ENCODE measurements around the gene CYTH1. TPM values are rescaled to one million over a fixed set of nuclear protein-coding genes. Genes with fewer than 3 reads are reported as not detected.
A peak's percentile ranks its signal among the peaks of the same experiment; 100 is the strongest.

CYTH1 gene
- total and polyA plus RNA-seq, 10 of the 15 experiments (the other 5 are each of a cell fraction or from before 2014, with no cell fraction given) = 6.6 to 188 (median 145) TPM

DNA sequence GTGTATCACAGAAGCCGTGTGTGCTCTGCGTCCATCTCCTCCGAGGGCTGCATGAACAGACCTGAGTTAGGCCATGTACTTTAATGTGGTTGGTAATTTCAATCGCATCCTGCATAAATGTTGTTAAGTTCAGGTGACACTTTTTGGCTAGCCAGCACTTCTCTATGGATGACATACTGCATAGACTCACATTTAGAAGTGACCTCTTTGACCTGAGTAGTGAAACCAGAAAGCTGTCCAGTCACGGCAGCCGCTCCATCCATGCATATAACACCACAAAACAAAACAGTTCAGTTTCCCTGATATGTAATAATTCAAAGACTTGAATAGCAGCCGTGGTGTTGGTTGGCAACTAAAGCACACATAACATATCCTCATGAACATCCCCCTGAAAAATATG is 94.1 kb downstream of the CYTH1 start:
- BruUV-seq (replicated peaks) = no TSS peak
- intact Hi-C loops (cut with micrococcal nuclease; ENCODE audit: unreplicated experiment) (loop anchor here (1.0 kb wide), 1 partner anchor 18 kb away; no protein-coding TSS in a partner anchor), in situ Hi-C loops (cut with MboI) (no loop called here)
- Histone ChIP-seq H3K9ac (ENCODE audit: control insufficient read depth, insufficient read depth, low read length) (no peak overlapping the region), H3K27ac (ENCODE audit: control insufficient read depth, insufficient read depth) (peak overlapping the region; percentile 55), H3K27me3 (replicated peaks in 1 of 2; ENCODE audit: control insufficient read depth in 2 of 2, insufficient read depth in 2 of 2, low read length in 1 of 2) (no peaks in the 10 kb centered on the region), H3K4me2 (ENCODE audit: control insufficient read depth, insufficient read depth) (no peak overlapping the region), H4K20me1 (ENCODE audit: control insufficient read depth, insufficient read depth) (no peaks in the 10 kb centered on the region), H2AFZ (ENCODE audit: control insufficient read depth, low read depth, low read length) (no peak overlapping the region), H3K4me3 (no peak overlapping the region), H3K9me3 (replicated peaks; ENCODE audit: control insufficient read depth, insufficient read depth, low read length) (no peaks in the 10 kb centered on the region), H3K79me2 (ENCODE audit: control insufficient read depth, insufficient read depth, low read length) (peaks cover 21% of the 10 kb centered on the region), H3K4me1 (ENCODE audit: control insufficient read depth, insufficient read depth, low read length) (peaks cover 21% of the 10 kb centered on the region), H3K36me3 (ENCODE audit: control insufficient read depth in 2 of 2, insufficient read depth in 2 of 2, low read length in 1 of 2) (peaks cover 25 to 78% of the 10 kb centered on the region in 2 experiments)
- ChIA-PET RAD21 (ENCODE audit: unreplicated experiment) (no interaction called here), SMC1A (ENCODE audit: uncharacterized antibody, unreplicated experiment) (interaction anchor here (1.3 to 1.5 kb wide), 2 partner anchors 17 to 47 kb away, joined by 3 to 4 read pairs; no protein-coding TSS in a partner anchor), CTCF (no interaction called here), POLR2A (no interaction called here)
- ATAC-seq = peak; percentile 91
- DNase-seq (ENCODE audit: low read depth, low spot score) = no peak
- 90% methylated on average over 7 of the region's 7 CpGs for WGBS (ENCODE audit: insufficient coverage, insufficient replicate concordance, low lambda C conversion rate, missing lambda C conversion rate)
- no peak for FAIRE-seq
- TF ChIP-seq, protein P1, sequence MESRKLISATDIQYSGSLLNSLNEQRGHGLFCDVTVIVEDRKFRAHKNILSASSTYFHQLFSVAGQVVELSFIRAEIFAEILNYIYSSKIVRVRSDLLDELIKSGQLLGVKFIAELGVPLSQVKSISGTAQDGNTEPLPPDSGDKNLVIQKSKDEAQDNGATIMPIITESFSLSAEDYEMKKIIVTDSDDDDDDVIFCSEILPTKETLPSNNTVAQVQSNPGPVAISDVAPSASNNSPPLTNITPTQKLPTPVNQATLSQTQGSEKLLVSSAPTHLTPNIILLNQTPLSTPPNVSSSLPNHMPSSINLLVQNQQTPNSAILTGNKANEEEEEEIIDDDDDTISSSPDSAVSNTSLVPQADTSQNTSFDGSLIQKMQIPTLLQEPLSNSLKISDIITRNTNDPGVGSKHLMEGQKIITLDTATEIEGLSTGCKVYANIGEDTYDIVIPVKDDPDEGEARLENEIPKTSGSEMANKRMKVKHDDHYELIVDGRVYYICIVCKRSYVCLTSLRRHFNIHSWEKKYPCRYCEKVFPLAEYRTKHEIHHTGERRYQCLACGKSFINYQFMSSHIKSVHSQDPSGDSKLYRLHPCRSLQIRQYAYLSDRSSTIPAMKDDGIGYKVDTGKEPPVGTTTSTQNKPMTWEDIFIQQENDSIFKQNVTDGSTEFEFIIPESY (IDR thresholded peaks at IDR 0.05) = no peak
- TF ChIP-seq, protein P2, sequence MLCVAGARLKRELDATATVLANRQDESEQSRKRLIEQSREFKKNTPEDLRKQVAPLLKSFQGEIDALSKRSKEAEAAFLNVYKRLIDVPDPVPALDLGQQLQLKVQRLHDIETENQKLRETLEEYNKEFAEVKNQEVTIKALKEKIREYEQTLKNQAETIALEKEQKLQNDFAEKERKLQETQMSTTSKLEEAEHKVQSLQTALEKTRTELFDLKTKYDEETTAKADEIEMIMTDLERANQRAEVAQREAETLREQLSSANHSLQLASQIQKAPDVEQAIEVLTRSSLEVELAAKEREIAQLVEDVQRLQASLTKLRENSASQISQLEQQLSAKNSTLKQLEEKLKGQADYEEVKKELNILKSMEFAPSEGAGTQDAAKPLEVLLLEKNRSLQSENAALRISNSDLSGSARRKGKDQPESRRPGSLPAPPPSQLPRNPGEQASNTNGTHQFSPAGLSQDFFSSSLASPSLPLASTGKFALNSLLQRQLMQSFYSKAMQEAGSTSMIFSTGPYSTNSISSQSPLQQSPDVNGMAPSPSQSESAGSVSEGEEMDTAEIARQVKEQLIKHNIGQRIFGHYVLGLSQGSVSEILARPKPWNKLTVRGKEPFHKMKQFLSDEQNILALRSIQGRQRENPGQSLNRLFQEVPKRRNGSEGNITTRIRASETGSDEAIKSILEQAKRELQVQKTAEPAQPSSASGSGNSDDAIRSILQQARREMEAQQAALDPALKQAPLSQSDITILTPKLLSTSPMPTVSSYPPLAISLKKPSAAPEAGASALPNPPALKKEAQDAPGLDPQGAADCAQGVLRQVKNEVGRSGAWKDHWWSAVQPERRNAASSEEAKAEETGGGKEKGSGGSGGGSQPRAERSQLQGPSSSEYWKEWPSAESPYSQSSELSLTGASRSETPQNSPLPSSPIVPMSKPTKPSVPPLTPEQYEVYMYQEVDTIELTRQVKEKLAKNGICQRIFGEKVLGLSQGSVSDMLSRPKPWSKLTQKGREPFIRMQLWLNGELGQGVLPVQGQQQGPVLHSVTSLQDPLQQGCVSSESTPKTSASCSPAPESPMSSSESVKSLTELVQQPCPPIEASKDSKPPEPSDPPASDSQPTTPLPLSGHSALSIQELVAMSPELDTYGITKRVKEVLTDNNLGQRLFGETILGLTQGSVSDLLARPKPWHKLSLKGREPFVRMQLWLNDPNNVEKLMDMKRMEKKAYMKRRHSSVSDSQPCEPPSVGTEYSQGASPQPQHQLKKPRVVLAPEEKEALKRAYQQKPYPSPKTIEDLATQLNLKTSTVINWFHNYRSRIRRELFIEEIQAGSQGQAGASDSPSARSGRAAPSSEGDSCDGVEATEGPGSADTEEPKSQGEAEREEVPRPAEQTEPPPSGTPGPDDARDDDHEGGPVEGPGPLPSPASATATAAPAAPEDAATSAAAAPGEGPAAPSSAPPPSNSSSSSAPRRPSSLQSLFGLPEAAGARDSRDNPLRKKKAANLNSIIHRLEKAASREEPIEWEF (IDR thresholded peaks at IDR 0.05; ENCODE audit: insufficient replicate concordance, low read depth, low read length) = no peak
- TF ChIP-seq, protein P3, sequence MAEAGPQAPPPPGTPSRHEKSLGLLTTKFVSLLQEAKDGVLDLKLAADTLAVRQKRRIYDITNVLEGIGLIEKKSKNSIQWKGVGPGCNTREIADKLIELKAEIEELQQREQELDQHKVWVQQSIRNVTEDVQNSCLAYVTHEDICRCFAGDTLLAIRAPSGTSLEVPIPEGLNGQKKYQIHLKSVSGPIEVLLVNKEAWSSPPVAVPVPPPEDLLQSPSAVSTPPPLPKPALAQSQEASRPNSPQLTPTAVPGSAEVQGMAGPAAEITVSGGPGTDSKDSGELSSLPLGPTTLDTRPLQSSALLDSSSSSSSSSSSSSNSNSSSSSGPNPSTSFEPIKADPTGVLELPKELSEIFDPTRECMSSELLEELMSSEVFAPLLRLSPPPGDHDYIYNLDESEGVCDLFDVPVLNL (IDR thresholded peaks at IDR 0.05; ENCODE audit: low read depth, low read length) = no peak
- peak; percentile 77 for TF ChIP-seq ATF7 (IDR thresholded peaks at IDR 0.05; ENCODE audit: low read depth)
- TF ChIP-seq HDAC2 (IDR thresholded peaks at IDR 0.05) = no peak
- TF ChIP-seq BCL11A (IDR thresholded peaks at IDR 0.05; ENCODE audit: low read depth, low read length) = no peak
- peak; percentile 74; the same call in 1 of the 2 replicates for TF ChIP-seq ZBED1 (IDR thresholded peaks at IDR 0.05; ENCODE audit: borderline replicate concordance)
- peak in 1 of 2 experiments; percentile 40; a peak in 1 of 4 replicates for TF ChIP-seq IKZF2 (IDR thresholded peaks at IDR 0.05)
- TF ChIP-seq SREBF1 (IDR thresholded peaks at IDR 0.05; ENCODE audit: low read length) = no peak
- TF ChIP-seq LARP7 (IDR thresholded peaks at IDR 0.05) = no peak
- TF ChIP-seq FOS (IDR thresholded peaks at IDR 0.05; ENCODE audit: borderline replicate concordance, extremely low read depth, insufficient read length) = no peak
- no peak for TF ChIP-seq KLF5 (IDR thresholded peaks at IDR 0.05; ENCODE audit: partially characterized antibody)
- no peak for TF ChIP-seq PML (IDR thresholded peaks at IDR 0.05; ENCODE audit: low read length)
- peak; percentile 57; the same call in 1 of the 3 replicates for TF ChIP-seq POU2F2 (IDR thresholded peaks at IDR 0.05; ENCODE audit: borderline replicate concordance, low read depth, low read length)
- TF ChIP-seq SMAD5 (IDR thresholded peaks at IDR 0.05; ENCODE audit: low read depth) = no peak
- no peak for TF ChIP-seq DPF2 (IDR thresholded peaks at IDR 0.05)
- TF ChIP-seq CHD4 (IDR thresholded peaks at IDR 0.05) = no peak
- TF ChIP-seq POLR2AphosphoS2 (IDR thresholded peaks at IDR 0.05; ENCODE audit: low read depth, low read length) = peak; percentile 28; the same call in 1 of the 2 replicates
- peak; percentile 32 for TF ChIP-seq SP1 (IDR thresholded peaks at IDR 0.05; ENCODE audit: low read depth, low read length)
- TF ChIP-seq RB1 (IDR thresholded peaks at IDR 0.05; ENCODE audit: borderline replicate concordance) = no peak

Data from GM12878 (cell line).